Measurements from ENCODE around the gene MTIF3.

Gene MTIF3

GRCh38 chr13:27396252-27396846, 54.0 kb downstream of the MTIF3 start:
- H3K4me3 ChIP-seq (ENCODE audit: low read depth, low read length) = no peak overlapping the region
- no peaks in the 10 kb centered on the region for H3K36me3 ChIP-seq (ENCODE audit: control insufficient read depth, insufficient read depth, low read length)
- no peaks in the 10 kb centered on the region for H3K9me3 ChIP-seq (ENCODE audit: control insufficient read depth, insufficient read depth, low read depth, low read length)
- H3K27me3 ChIP-seq (ENCODE audit: control insufficient read depth, insufficient read depth, low read length) = no peaks in the 10 kb centered on the region
- peaks cover 4% of the 10 kb centered on the region; the same call in 1 of the 2 replicates for H3K4me1 ChIP-seq (ENCODE audit: control insufficient read depth, insufficient read depth, low read length)
- H3K9ac ChIP-seq (ENCODE audit: low read length) = no peak overlapping the region
- no peak overlapping the region for H3K27ac ChIP-seq (ENCODE audit: low read depth, low read length)

GRCh38 chr13:27395007-27395510, 55.3 kb downstream of the MTIF3 start:
- H3K9ac ChIP-seq (ENCODE audit: low read length) = no peak overlapping the region
- H3K36me3 ChIP-seq (ENCODE audit: control insufficient read depth, insufficient read depth, low read length) = no peaks in the 10 kb centered on the region
- H3K27ac ChIP-seq (ENCODE audit: low read depth, low read length) = no peak overlapping the region
- no peaks in the 10 kb centered on the region for H3K9me3 ChIP-seq (ENCODE audit: control insufficient read depth, insufficient read depth, low read depth, low read length)
- no peak overlapping the region for H3K4me3 ChIP-seq (ENCODE audit: low read depth, low read length)
- peaks cover 4% of the 10 kb centered on the region; the same call in 1 of the 2 replicates for H3K4me1 ChIP-seq (ENCODE audit: control insufficient read depth, insufficient read depth, low read length)
- H3K27me3 ChIP-seq (ENCODE audit: control insufficient read depth, insufficient read depth, low read length) = no peaks in the 10 kb centered on the region

- no peaks in the 10 kb centered on the region for H3K27me3 ChIP-seq (ENCODE audit: control insufficient read depth, insufficient read depth, low read length)
- H3K36me3 ChIP-seq (ENCODE audit: control insufficient read depth, insufficient read depth, low read length) = no peaks in the 10 kb centered on the region
- peaks cover 3% of the 10 kb centered on the region; the same call in 1 of the 2 replicates for H3K4me1 ChIP-seq (ENCODE audit: control insufficient read depth, insufficient read depth, low read length)
- H3K9me3 ChIP-seq (ENCODE audit: control insufficient read depth, insufficient read depth, low read depth, low read length) = no peaks in the 10 kb centered on the region
- no peak overlapping the region for H3K9ac ChIP-seq (ENCODE audit: low read length)
- no peak overlapping the region for H3K27ac ChIP-seq (ENCODE audit: low read depth, low read length)
- no peak overlapping the region for H3K4me3 ChIP-seq (ENCODE audit: low read depth, low read length)
These were observed 57.3 kb downstream of the MTIF3 start for GRCh38 chr13:27393101-27393500.

- Histone ChIP-seq H3K27ac (ENCODE audit: low read depth, low read length) (no peak overlapping the region), H3K4me1 (ENCODE audit: control insufficient read depth, insufficient read depth, low read length) (peaks cover 10% of the 10 kb centered on the region; the same call in 1 of the 2 replicates), H3K9me3 (ENCODE audit: control insufficient read depth, insufficient read depth, low read depth, low read length) (no peaks in the 10 kb centered on the region), H3K36me3 (ENCODE audit: control insufficient read depth, insufficient read depth, low read length) (no peaks in the 10 kb centered on the region), H3K4me3 (ENCODE audit: low read depth, low read length) (no peak overlapping the region), H3K27me3 (ENCODE audit: control insufficient read depth, insufficient read depth, low read length) (no peaks in the 10 kb centered on the region), H3K9ac (ENCODE audit: low read length) (no peak overlapping the region)
These were observed 58.9 kb downstream of the MTIF3 start for GRCh38 chr13:27391471-27391870.

- Histone ChIP-seq H3K27ac (ENCODE audit: low read depth, low read length) (no peak overlapping the region), H3K9ac (ENCODE audit: low read length) (no peak overlapping the region), H3K36me3 (ENCODE audit: control insufficient read depth, insufficient read depth, low read length) (no peaks in the 10 kb centered on the region), H3K4me3 (ENCODE audit: low read depth, low read length) (no peak overlapping the region), H3K9me3 (ENCODE audit: control insufficient read depth, insufficient read depth, low read depth, low read length) (no peaks in the 10 kb centered on the region), H3K4me1 (ENCODE audit: control insufficient read depth, insufficient read depth, low read length) (peaks cover 10% of the 10 kb centered on the region; the same call in 1 of the 2 replicates), H3K27me3 (ENCODE audit: control insufficient read depth, insufficient read depth, low read length) (no peaks in the 10 kb centered on the region)
These were observed 60.5 kb downstream of the MTIF3 start for GRCh38 chr13:27389891-27390290.

- H3K4me3 ChIP-seq (ENCODE audit: low read depth, low read length) = no peak overlapping the region
- no peaks in the 10 kb centered on the region for H3K9me3 ChIP-seq (ENCODE audit: control insufficient read depth, insufficient read depth, low read depth, low read length)
- H3K4me1 ChIP-seq (ENCODE audit: control insufficient read depth, insufficient read depth, low read length) = peaks cover 13% of the 10 kb centered on the region; the same call in 1 of the 2 replicates
- no peaks in the 10 kb centered on the region for H3K27me3 ChIP-seq (ENCODE audit: control insufficient read depth, insufficient read depth, low read length)
- H3K27ac ChIP-seq (ENCODE audit: low read depth, low read length) = no peak overlapping the region
- no peak overlapping the region for H3K9ac ChIP-seq (ENCODE audit: low read length)
- H3K36me3 ChIP-seq (ENCODE audit: control insufficient read depth, insufficient read depth, low read length) = no peaks in the 10 kb centered on the region
These were observed 62.1 kb downstream of the MTIF3 start for GRCh38 chr13:27388241-27388640.
